Measurements from ENCODE around the gene NFATC2.

- TF ChIP-seq YY1 (IDR thresholded peaks at IDR 0.05; ENCODE audit: low read depth) (no peak), USF1 (IDR thresholded peaks at IDR 0.05) (no peak)
These were observed 185.0 kb downstream of the NFATC2 start for GRCh38 chr20:51357543-51357942.
